Skeletal muscle tissue (tissue), 4 donors: ENCODE data around the gene OOSP4A. TPM values are rescaled to one million over a fixed set of nuclear protein-coding genes. Genes with fewer than 3 reads are reported as not detected.

Source experiments
- H3K27ac ChIP-seq: one replicate; pipeline ENCODE4 v1.7.0; 2013; ENCODE audit warnings: mild to moderate bottlenecking, low read depth, low read length, inconsistent platforms
- H3K27me3 ChIP-seq, 3 donors: one replicate each; pipeline ENCODE4 v1.7.0; 2013; ENCODE audit warnings: low read length in 3 of 3; ENCODE audit not compliant: control insufficient read depth in 3 of 3, insufficient read depth in 3 of 3
- H3K36me3 ChIP-seq, 3 donors: one replicate each; pipeline ENCODE4 v1.7.0; 2013; ENCODE audit warnings: low read length in 3 of 3; ENCODE audit not compliant: control insufficient read depth in 3 of 3, insufficient read depth in 3 of 3
- H3K4me1 ChIP-seq, 3 donors: one replicate each; pipeline ENCODE4 v1.7.0; 2013; ENCODE audit warnings: low read length in 3 of 3, mild to moderate bottlenecking in 3 of 3; ENCODE audit not compliant: control insufficient read depth in 3 of 3, insufficient read depth in 3 of 3
- H3K4me3 ChIP-seq, 3 donors: one replicate each; pipeline ENCODE4 v1.7.0; 2013; ENCODE audit warnings: low read length in 3 of 3
- H3K9ac ChIP-seq, 3 donors: one replicate each; pipeline ENCODE4 v1.7.0; 2013; ENCODE audit warnings: low read length in 3 of 3, mild to moderate bottlenecking in 3 of 3, moderate library complexity in 2 of 3, low read depth in 1 of 3
- H3K9me3 ChIP-seq, 3 donors: one replicate each; pipeline ENCODE4 v1.7.0; 2013; ENCODE audit warnings: low read length in 3 of 3; ENCODE audit not compliant: control insufficient read depth in 3 of 3
- total RNA-seq: library from RNA; depleted of rRNA; stranded (reverse); fragments of >200 nt; gene quantifications from one replicate; pipeline ENCODE4 v1.2.3, GENCODE V29; 2014
- donor health status: Osteomylitis.

OOSP4A gene
- total RNA-seq, 1 donor from 2014 or later: not detected

DNA sequence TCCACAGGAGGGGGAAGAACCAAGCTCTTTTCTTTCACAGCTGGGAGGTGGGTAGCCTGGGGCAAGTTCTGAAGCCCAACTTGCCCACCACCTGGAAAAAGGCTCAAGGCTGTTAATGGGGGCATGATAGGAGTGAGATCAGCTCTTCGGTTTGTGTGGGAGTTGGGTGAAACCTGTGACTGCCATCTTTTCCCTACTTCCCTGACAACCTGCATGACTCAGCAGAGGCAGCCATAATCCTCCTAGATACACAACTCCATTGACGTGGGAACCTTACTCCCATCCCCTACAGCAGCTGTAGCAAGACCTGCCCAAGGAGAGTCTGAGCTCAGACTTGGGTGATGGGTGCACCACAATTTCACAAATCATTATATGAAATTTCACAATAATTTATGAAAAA lies 39.9 kb downstream of the OOSP4A start:
- Histone ChIP-seq H3K4me1 (no peaks in the 10 kb centered on the region), H3K9ac (no peak overlapping the region), H3K4me3 (no peak overlapping the region), H3K36me3 (no peaks in the 10 kb centered on the region), H3K27me3 (no peaks in the 10 kb centered on the region), H3K27ac (no peak overlapping the region), H3K9me3 (no peaks in the 10 kb centered on the region)

DNA sequence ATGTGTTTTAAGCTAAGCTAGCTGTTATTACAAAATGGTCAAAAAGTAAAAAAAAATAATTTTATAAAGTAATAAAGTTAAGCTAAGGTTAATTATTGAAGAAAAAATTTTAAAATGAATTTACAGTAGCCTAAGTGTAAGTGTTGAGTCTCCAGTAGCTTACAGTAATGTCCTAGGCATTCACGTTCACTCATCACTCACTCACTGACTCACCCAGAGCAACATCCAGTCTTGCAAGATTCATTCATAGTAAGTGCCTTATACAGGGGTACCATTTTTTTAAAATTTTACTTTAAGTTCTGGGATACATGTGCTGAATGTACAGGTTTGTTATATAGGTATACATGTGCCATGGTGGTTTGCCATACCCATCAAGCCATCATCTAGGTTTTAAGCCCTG lies 41.5 kb downstream of the OOSP4A start:
- H3K36me3 ChIP-seq: no peaks in the 10 kb centered on the region
- no peak overlapping the region for H3K27ac ChIP-seq
- H3K4me1 ChIP-seq: no peaks in the 10 kb centered on the region
- no peaks in the 10 kb centered on the region for H3K27me3 ChIP-seq
- no peak overlapping the region for H3K4me3 ChIP-seq
- H3K9me3 ChIP-seq: no peaks in the 10 kb centered on the region
- no peak overlapping the region for H3K9ac ChIP-seq

DNA sequence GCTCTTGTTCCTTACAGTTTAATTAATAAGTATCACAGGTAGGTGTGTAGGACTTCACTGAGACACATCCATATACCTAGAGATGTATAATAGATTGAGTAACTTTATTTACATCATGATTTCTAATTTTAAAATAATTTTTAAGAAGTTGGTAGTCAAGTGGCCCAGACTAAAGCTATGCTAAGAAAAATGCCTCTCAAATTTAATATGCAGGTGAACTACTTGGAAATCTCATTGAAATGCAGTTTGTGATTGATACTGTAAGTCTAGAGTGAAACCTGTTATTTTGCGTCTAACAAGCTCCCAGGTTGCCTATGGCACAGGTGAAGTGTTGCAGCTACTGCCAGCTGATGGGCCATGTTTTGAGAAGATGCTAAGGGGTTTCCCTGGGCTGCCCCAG lies 53.0 kb downstream of the OOSP4A start, which contains the start of gene OOSP4B:
Gene OOSP4B, plus strand, starts transcription at position 301 of the 400 bp plus-strand sequence.
- Histone ChIP-seq H3K4me1 (no peaks in the 10 kb centered on the region), H3K9me3 (no peaks in the 10 kb centered on the region), H3K27ac (no peak within 1 kb of the TSS), H3K9ac (no peak within 1 kb of the TSS), H3K27me3 (no peaks in the 10 kb centered on the region), H3K4me3 (no peak within 1 kb of the TSS), H3K36me3 (no peaks in the 10 kb centered on the region)

DNA sequence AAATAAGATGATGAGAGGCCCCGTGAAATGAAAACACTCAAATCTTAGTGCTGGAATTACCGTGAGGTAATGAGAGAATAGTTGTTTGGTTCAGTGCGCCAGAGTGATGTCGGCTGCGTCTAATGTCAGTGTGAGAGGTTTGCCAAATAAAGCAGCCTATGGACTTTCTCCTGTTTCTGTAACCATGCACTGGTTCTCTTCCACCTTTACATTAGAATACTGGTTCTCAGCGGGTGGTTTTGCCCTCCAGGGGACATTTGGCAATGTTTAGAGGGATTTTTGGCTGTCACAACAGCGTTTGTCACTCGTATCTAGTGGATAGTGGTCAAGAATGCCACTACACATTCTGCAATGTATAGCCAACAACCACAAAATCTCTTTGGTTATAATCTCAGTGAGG lies 54.2 kb downstream of the OOSP4A start:
- no peak overlapping the region for H3K4me3 ChIP-seq
- H3K4me1 ChIP-seq: no peaks in the 10 kb centered on the region
- no peak overlapping the region for H3K27ac ChIP-seq
- no peaks in the 10 kb centered on the region for H3K9me3 ChIP-seq
- H3K36me3 ChIP-seq: no peaks in the 10 kb centered on the region
- H3K27me3 ChIP-seq: no peaks in the 10 kb centered on the region
- H3K9ac ChIP-seq: no peak overlapping the region

Other genes with a start within 250 kb of the OOSP4A start
- gene STX3, start 208.7 kb upstream of the OOSP4A start, total RNA-seq: 2.6 TPM
- gene MRPL16, start 153.3 kb upstream of the OOSP4A start, total RNA-seq: 23.5 TPM
- not detected for gene CBLIF, start 118.5 kb upstream of the OOSP4A start, total RNA-seq
- gene TCN1, start 97.5 kb upstream of the OOSP4A start, total RNA-seq: 1.6 TPM
- not detected for gene OOSP3, start 85.3 kb upstream of the OOSP4A start, total RNA-seq
- gene OOSP1, start 25.6 kb upstream of the OOSP4A start, total RNA-seq: not detected
- not detected for gene OOSP4B, start 53.1 kb downstream of the OOSP4A start, total RNA-seq
- gene OOSP2, start 76.4 kb downstream of the OOSP4A start, total RNA-seq: not detected
- 6.8 TPM for gene MS4A3, start 92.6 kb downstream of the OOSP4A start, total RNA-seq
- gene MS4A2, start 124.6 kb downstream of the OOSP4A start, total RNA-seq: under 0.01 TPM
- 33.4 TPM for gene MS4A6A, start 219.1 kb downstream of the OOSP4A start, total RNA-seq